NCI-H345 (cell line): ENCODE data around the gene PFN3.

Experiments
- DNase-seq: peaks from one replicate; lab custom pipeline; 2025; lab: John Stamatoyannopoulos, UW

The PFN3 gene

GRCh38 chr5:177399997-177400868 is at the start of gene PFN3:
Gene PFN3 (minus strand): TSS chr5:177400661. CDS start chr5:177400576, 85 bp downstream.
- DNase-seq = no peak

- no peak for DNase-seq
Measured at GRCh38 chr5:177449140-177450061, 48.9 kb upstream of the PFN3 start.

GRCh38 chr5:177448244-177448950 is 47.9 kb upstream of the PFN3 start:
- DNase-seq = no peak

- DNase-seq = no peak
Measured at GRCh38 chr5:177447611-177448243, 47.3 kb upstream of the PFN3 start.

- DNase-seq = peak; percentile 82
Measured at GRCh38 chr5:177447066-177447610, 46.7 kb upstream of the PFN3 start.

GRCh38 chr5:177446200-177447065 is 46.0 kb upstream of the PFN3 start, which contains the start of gene PRR7:
Gene PRR7 (plus strand): TSS chr5:177446814. CDS start chr5:177455068, 8,254 bp downstream.
- DNase-seq = peak; percentile 81

GRCh38 chr5:177445917-177446199 is 45.4 kb upstream of the PFN3 start:
- DNase-seq = no peak

- DNase-seq = no peak
Measured at GRCh38 chr5:177445052-177445916, 44.8 kb upstream of the PFN3 start.

GRCh38 chr5:177444106-177445051 is 43.9 kb upstream of the PFN3 start:
- no peak for DNase-seq

GRCh38 chr5:177443144-177443983 is 42.9 kb upstream of the PFN3 start:
- no peak for DNase-seq

GRCh38 chr5:177442066-177442826 is 41.8 kb upstream of the PFN3 start:
- no peak for DNase-seq

- no peak for DNase-seq
Measured at GRCh38 chr5:177440990-177441780, 40.7 kb upstream of the PFN3 start.

- DNase-seq = no peak
Measured at GRCh38 chr5:177440211-177440989, 39.9 kb upstream of the PFN3 start.

- DNase-seq = no peak
Measured at GRCh38 chr5:177439518-177440053, 39.1 kb upstream of the PFN3 start.

GRCh38 chr5:177438468-177438867 is 38.0 kb upstream of the PFN3 start:
- no peak for DNase-seq
